Esophagus (tissue), 2 donors: Measurements from ENCODE around the gene PET100. TPM values are rescaled to one million over a fixed set of nuclear protein-coding genes. Genes with fewer than 3 reads are reported as not detected.
"Not testable (repeated sequence)": the region's sequence is repeated elsewhere in the genome, so short reads cannot be mapped to it uniquely, and the experiment has no call there.

Experiments
- H3K27ac ChIP-seq, 2 donors: one replicate each; pipeline ENCODE4 v1.5.1; 2013; ENCODE audit warnings: low read depth in 2 of 2, mild to moderate bottlenecking in 2 of 2, inconsistent platforms in 1 of 2, low read length in 1 of 2, moderate library complexity in 1 of 2
- H3K27me3 ChIP-seq, 2 donors: one replicate each; pipeline ENCODE4 v1.6.1; 2013; ENCODE audit warnings: low read length in 2 of 2, control low read depth in 1 of 2, mild to moderate bottlenecking in 1 of 2; ENCODE audit not compliant: insufficient read depth in 2 of 2, control insufficient read depth in 1 of 2
- H3K36me3 ChIP-seq, 2 donors: one replicate each; pipeline ENCODE4 v1.6.1; 2013; ENCODE audit warnings: low read length in 1 of 2; ENCODE audit not compliant: control insufficient read depth in 2 of 2, insufficient read depth in 2 of 2
- H3K4me1 ChIP-seq, 2 donors: one replicate each; pipeline ENCODE4 v1.6.1; 2013; ENCODE audit warnings: low read length in 1 of 2; ENCODE audit not compliant: control insufficient read depth in 2 of 2, insufficient read depth in 2 of 2
- H3K4me3 ChIP-seq, 2 donors: one replicate each; pipeline ENCODE4 v1.5.1; 2013; ENCODE audit warnings: low read length in 2 of 2, mild to moderate bottlenecking in 2 of 2, low read depth in 1 of 2, moderate library complexity in 1 of 2
- H3K9me3 ChIP-seq, 2 donors: one replicate each; pipeline ENCODE4 v1.6.1; 2013; ENCODE audit warnings: mild to moderate bottlenecking in 2 of 2, low read depth in 1 of 2, low read length in 1 of 2, moderate library complexity in 1 of 2; ENCODE audit not compliant: control insufficient read depth in 2 of 2, insufficient read depth in 1 of 2
- WGBS, 2 donors: extraction: QIAGEN DNeasy Blood & Tissue Kit; methylation state at CpG; one replicate each; pipeline ENCODE4 v1.1.7; 2013; 5-methylcytosine and 5-hydroxymethylcytosine counted together
- polyA plus RNA-seq, 2 donors: library from polyadenylated mRNA; stranded (reverse); fragments of 200-250 nt; gene quantifications; one replicate each; pipeline ENCODE4 v1.2.3, GENCODE V29; 2013
- donor health status: healthy with polysubstance abuse.
- donor health status: Bipolar disorder and iron deficiency.

PET100 gene
- polyA plus RNA-seq, 2 donors = 81.3 to 234 TPM

DNA sequence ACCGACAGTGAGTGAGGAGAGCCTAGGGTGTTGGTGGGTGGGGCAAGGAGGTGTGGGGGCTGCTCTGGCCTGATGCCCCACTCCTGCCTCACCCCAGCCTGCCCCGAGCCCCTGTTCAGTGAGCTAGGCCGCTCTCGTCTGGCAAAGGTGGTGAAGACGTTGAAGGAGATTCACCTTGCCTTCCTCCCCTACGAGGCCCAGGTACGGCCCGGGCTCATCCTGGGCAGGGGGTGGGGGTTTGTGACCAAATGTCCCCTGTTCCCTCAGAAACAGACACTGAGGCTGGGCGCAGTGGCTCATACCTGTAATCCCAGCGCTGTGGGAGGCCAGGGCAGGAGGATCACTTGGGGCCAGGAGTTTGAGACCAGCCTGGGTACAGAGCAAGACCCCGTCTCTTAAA, 11.2 kb downstream of the PET100 start:
- Histone ChIP-seq H3K27me3 (no peaks in the 10 kb centered on the region), H3K27ac (no peak overlapping the region), H3K4me1 (peaks cover 0 to 13% of the 10 kb centered on the region in 2 donors), H3K4me3 (no peak overlapping the region), H3K9me3 (no peaks in the 10 kb centered on the region), H3K36me3 (peaks cover 0 to 24% of the 10 kb centered on the region in 2 donors)
- WGBS, 2 donors = 92 to 94% methylated on average over 11 of the region's 11 CpGs

DNA sequence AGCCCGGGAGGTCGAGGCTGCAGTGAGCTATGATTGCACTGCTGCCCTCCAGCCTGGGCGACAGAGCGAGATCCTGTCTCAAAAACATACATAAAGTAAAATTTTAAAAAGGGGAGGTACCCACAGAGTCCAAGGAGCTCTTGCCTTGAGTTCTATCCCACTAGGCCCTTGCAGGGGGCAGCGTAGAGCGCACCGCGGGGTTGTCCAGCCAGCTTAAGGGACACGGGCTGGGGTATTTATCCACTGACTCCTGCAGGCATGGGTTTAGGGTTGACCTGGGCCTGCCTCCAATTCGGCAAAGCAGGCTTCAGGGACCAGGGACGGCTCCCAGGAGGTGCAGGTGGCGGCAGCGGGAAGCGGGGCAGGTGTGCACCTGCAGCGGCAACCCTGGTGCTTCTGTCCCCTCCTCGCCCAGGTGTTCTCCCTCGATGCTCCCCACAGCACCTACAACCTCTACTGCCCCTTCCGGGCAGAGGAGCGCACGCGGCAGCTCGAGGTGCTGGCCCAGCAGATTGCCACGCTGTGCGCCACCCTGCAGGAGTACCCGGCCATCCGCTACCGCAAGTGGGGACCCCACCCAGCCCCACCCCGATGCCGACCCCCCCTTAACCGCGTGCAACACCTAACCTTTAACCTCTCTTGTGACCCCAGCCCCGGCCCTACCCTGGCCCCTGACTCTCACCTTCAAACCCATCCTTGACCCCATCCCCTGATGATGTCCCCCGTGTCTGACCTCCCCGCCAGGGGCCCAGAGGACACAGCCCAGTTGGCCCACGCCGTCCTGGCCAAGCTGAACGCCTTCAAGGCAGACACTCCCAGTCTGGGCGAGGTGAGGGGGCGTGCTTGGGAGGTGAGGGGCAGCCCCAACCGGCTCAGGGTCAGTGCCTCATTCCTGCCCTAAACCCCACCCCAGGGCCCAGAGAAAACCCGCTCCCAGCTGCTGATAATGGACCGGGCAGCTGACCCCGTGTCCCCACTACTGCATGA, 12.0 kb downstream of the PET100 start:
- H3K4me3 ChIP-seq = no peak overlapping the region
- H3K27me3 ChIP-seq = no peaks in the 10 kb centered on the region
- no peak overlapping the region for H3K27ac ChIP-seq
- H3K9me3 ChIP-seq = no peaks in the 10 kb centered on the region
- WGBS, 2 donors = 82 to 84% methylated on average over 38 to 43 of the region's 43 CpGs
- peaks cover 0 to 27% of the 10 kb centered on the region in 2 donors for H3K36me3 ChIP-seq
- peaks cover 0 to 9% of the 10 kb centered on the region in 2 donors for H3K4me1 ChIP-seq

DNA sequence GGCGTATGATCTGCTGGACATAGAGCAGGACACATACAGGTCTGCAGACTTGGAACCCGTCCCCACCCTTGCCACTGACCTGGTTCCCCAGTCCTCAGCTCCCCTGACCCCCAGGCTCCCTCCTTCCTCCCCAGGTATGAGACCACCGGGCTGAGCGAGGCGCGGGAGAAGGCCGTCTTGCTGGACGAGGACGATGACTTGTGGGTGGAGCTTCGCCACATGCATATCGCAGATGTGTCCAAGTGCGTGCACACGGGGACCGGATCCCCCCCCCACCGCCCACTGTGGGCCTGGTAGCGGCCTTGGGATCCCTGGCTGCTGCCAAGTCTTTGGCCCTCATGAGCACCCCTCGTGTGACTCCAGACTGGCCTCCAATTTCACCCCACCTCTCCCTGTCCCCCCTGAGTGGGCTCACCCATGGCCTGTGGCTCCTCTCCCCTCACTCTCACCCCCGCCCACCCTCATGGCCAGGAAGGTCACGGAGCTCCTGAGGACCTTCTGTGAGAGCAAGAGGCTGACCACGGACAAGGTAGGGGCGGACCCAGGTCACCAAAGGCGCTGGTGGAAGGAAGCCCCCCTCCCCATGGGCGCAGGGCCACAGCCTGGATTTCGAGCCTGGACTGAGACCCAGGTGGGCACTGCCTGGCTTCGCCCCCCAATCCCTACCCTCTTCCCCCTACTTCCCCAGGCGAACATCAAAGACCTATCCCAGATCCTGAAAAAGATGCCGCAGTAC, 12.9 kb downstream of the PET100 start:
- WGBS, 2 donors = 91% methylated on average over 27 of the region's 27 CpGs
- H3K36me3 ChIP-seq = peaks cover 0 to 32% of the 10 kb centered on the region in 2 donors
- H3K27me3 ChIP-seq = no peaks in the 10 kb centered on the region

DNA sequence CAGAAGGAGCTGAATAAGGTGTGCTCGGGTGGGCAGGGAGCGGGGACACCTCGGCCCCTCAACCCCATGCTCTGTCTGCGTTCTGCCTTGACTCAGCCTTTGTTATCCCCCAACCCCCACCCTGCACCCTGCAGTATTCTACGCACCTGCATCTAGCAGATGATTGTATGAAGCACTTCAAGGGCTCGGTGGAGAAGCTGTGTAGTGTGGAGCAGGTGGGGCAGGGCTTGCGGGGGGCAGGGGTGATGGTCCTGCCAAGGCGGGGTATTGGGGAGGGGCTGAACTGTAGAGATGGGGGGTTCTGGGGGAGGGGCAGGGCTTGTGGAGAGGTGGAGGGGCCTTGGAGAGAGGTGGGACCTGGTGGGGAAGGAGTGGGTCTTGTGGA, 13.4 kb downstream of the PET100 start:
- H3K36me3 ChIP-seq = peaks cover 0 to 32% of the 10 kb centered on the region in 2 donors

More for the DNA sequence above, 12.9 kb downstream of the PET100 start:
- H3K4me1 ChIP-seq = peaks cover 0 to 8% of the 10 kb centered on the region in 2 donors
- H3K27ac ChIP-seq = no peak overlapping the region
- no peaks in the 10 kb centered on the region for H3K9me3 ChIP-seq
- no peak overlapping the region for H3K4me3 ChIP-seq

DNA sequence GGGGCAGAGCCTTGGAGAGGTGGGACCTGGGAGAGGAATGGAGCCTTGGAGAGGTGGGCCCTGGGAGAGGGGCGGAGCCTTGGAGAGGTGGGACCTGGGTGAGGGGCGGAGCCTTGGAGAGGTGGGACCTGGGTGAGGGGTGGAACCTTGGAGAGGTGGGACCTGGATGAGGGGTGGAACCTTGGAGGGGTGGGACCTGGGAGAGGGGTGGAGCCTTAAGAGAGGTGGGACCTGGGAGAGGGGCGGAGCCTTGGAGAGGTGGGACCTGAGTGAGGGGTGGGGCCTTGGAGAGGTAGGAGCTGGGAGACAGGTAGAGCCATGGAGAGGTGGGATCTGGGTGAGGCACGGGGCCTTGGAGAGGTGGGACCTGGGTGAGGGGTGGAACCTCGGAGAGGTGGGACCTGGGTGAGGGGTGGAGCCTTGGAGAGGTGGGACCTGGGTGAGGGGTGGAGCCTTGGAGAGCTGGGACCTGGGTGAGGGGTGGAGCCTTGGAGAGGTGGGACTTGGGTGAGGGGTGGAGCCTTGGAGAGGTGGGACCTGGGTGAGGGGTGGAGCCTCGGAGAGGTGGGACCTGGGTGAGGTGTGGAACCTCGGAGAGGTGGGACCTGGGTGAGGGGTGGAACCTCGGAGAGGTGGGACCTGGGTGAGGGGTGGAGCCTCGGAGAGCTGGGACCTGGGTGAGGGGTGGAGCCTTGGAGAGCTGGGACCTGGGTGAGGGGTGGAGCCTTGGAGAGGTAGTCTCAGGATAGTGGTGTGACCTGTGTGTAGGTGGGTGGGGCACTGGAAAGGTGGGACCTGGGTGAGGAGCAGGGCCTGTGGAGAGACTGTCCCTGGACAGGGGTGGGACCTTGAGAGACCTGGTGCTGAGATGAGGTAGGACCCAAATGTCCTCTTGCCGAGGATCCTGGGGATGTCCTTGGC, 14.3 kb downstream of the PET100 start:
- H3K36me3 ChIP-seq = peaks cover 0 to 32% of the 10 kb centered on the region in 2 donors
- H3K4me1 ChIP-seq, H3K27me3 ChIP-seq, H3K9me3 ChIP-seq, H3K27ac ChIP-seq, H3K4me3 ChIP-seq: not testable (repeated sequence)
- WGBS, 2 donors = 48 to 86% methylated on average over 9 to 10 of the region's 10 CpGs

More for the DNA sequence above, 13.4 kb downstream of the PET100 start:
- H3K27ac ChIP-seq = no peak overlapping the region
- H3K9me3 ChIP-seq = no peaks in the 10 kb centered on the region
- H3K4me3 ChIP-seq = no peak overlapping the region
- H3K4me1 ChIP-seq = peaks cover 0 to 8% of the 10 kb centered on the region in 2 donors
- 95% methylated on average over 8 of the region's 8 CpGs for WGBS, 2 donors
- no peaks in the 10 kb centered on the region for H3K27me3 ChIP-seq

DNA sequence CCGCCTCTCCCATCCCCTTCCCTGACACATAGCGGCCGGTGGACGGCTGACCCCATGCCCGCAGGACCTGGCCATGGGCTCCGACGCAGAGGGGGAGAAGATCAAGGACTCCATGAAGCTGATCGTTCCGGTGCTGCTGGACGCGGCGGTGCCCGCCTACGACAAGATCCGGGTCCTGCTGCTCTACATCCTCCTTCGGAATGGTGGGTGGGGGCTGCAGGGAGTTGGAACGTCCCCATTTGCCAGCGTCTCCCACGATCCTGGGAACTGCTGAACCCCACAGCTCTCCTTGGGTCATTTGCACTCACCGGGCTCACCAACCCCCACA, 14.9 kb downstream of the PET100 start:
- no peaks in the 10 kb centered on the region for H3K9me3 ChIP-seq
- H3K27ac ChIP-seq = no peak overlapping the region
- peaks cover 0 to 8% of the 10 kb centered on the region in 2 donors for H3K4me1 ChIP-seq
- no peaks in the 10 kb centered on the region for H3K27me3 ChIP-seq
- H3K36me3 ChIP-seq = peaks cover 0 to 29% of the 10 kb centered on the region in 2 donors
- WGBS, 2 donors = 91 to 94% methylated on average over 16 to 20 of the region's 20 CpGs
- no peak overlapping the region for H3K4me3 ChIP-seq

DNA sequence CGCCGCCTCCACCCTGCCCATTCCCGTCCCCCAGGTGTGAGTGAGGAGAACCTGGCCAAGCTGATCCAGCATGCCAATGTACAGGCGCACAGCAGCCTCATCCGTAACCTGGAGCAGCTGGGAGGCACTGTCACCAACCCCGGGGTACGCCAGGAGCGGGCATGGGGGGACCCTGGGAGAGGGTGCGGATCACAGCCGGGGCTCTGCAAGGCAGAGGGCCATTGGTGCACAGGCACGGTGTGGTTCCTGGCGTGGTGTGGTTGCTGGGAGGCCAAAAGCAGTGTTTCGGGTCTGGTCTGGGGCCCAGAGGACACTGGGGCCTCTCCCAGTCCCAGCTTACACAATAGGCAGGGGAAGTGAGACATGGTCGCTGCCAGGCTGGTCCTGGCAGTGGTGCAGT, 15.6 kb downstream of the PET100 start:
- Histone ChIP-seq H3K4me3 (no peak overlapping the region), H3K36me3 (peaks cover 0 to 23% of the 10 kb centered on the region in 2 donors), H3K27ac (no peak overlapping the region), H3K9me3 (no peaks in the 10 kb centered on the region), H3K4me1 (peaks cover 0 to 2% of the 10 kb centered on the region in 2 donors), H3K27me3 (no peaks in the 10 kb centered on the region)
- WGBS, 2 donors = 89 to 94% methylated on average over 14 of the region's 14 CpGs

DNA sequence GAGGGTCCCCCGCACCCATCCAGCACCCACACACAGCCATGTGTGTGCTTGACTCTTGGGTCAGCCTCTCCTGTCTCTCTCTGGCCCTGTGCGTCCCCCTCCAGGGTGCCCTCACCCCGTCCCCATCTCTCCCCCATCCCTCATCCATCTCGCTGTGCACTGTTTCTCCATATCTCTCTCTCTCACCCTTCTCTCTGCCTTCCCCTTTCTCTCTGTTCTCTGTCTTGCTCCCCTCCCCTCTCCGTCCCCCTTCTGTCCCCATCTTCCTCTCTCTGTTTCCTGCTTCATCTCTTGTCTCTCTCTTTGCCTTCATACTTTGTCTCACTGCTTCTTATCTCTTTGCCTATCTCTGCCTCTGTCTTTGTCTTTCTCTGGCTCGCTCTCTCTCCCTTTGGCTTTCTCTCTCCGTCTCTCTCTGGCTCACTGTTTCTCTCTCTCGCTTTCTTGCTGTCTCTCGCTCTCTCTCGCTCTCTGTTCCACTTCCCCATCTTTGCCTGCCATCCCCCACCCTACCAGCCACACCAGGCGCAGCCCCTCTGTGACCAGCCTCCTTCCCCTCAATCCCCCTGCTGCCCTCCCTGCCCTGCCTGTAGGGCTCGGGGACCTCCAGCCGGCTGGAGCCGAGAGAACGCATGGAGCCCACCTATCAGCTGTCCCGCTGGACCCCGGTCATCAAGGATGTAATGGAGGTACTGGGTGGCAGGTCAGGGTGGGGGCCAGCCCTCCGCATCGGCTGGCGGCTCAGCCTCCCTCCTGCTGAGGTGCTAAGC, 16.2 kb downstream of the PET100 start:
- no peaks in the 10 kb centered on the region for H3K27me3 ChIP-seq
- H3K9me3 ChIP-seq = no peaks in the 10 kb centered on the region
- WGBS, 2 donors = 69 to 80% methylated on average over 20 of the region's 20 CpGs
- H3K4me1 ChIP-seq = no peaks in the 10 kb centered on the region
- H3K4me3 ChIP-seq = no peak overlapping the region
- no peak overlapping the region for H3K27ac ChIP-seq
- peaks cover 0 to 19% of the 10 kb centered on the region in 2 donors for H3K36me3 ChIP-seq
